Fibroblast of the aortic adventitia (primary cell): ENCODE measurements around the gene ID3. TPM values are rescaled to one million over a fixed set of nuclear protein-coding genes. Genes with fewer than 3 reads are reported as not detected.
A peak's percentile ranks its signal among the peaks of the same experiment; 100 is the strongest.

Experiments used
- DNase-seq: peaks from one replicate; pipeline ENCODE4 v3.0.0-alpha.2; 2010; ENCODE audit warnings: low read depth
- H3K4me3 ChIP-seq: 2 replicates; pipeline ENCODE4 v1.5.1; 2011; ENCODE audit warnings: low read depth, mild to moderate bottlenecking, control low read depth, low read length, moderate library complexity
- CTCF ChIP-seq: IDR thresholded peaks from 2 replicates; pipeline ENCODE4 v1.5.1; 2011; ENCODE audit warnings: mild to moderate bottlenecking, low read length, control low read depth, inconsistent platforms; ENCODE audit not compliant: insufficient read depth
- total RNA-seq: library from RNA; depleted of rRNA; stranded (reverse); fragments of >200 nt; gene quantifications from 2 replicates; pipeline ENCODE4 v1.2.3, GENCODE V29; 2012; ENCODE audit warnings: low replicate concordance

Gene ID3
- total RNA-seq = 51.8 and 673 TPM in 2 replicates

GRCh38 chr1:23559136-23559984, at the start of gene ID3:
ID3 (minus strand) TSS chr1:23559501; CDS start chr1:23559426, 75 bp downstream.
- no peak for TF ChIP-seq CTCF
- peak within 1 kb of the TSS; percentile 78 for H3K4me3 ChIP-seq
- DNase-seq = peak; percentile 99

GRCh38 chr1:23607944-23608343, 48.6 kb upstream of the ID3 start:
- DNase-seq = no peak
- no peak overlapping the region for H3K4me3 ChIP-seq
- no peak for TF ChIP-seq CTCF

- no peak for DNase-seq
- TF ChIP-seq CTCF = no peak
Observed at GRCh38 chr1:23601968-23602876, 42.9 kb upstream of the ID3 start.

GRCh38 chr1:23601135-23601967, 42.0 kb upstream of the ID3 start:
- TF ChIP-seq CTCF = no peak
- no peak for DNase-seq
- no peak overlapping the region for H3K4me3 ChIP-seq

More at GRCh38 chr1:23601968-23602876, 42.9 kb upstream of the ID3 start:
- no peak overlapping the region for H3K4me3 ChIP-seq

GRCh38 chr1:23600283-23600682, 41.0 kb upstream of the ID3 start:
- TF ChIP-seq CTCF = no peak
- DNase-seq = no peak
- H3K4me3 ChIP-seq = no peak overlapping the region

- no peak for TF ChIP-seq CTCF
- DNase-seq = no peak
- no peak overlapping the region for H3K4me3 ChIP-seq
Observed at GRCh38 chr1:23599125-23599524, 39.8 kb upstream of the ID3 start.
